AG04450 (cell line): ENCODE data around the gene TXNRD2. TPM values are rescaled to one million over a fixed set of nuclear protein-coding genes. Genes with fewer than 3 reads are reported as not detected.

ENCODE experiments used
- CTCF ChIA-PET: fragments of 300-600, 350-600 bp; formaldehyde crosslinking; extraction: SDS; loops from one replicate; lab custom pipeline; 2022; ENCODE audit warnings: antibody characterized with exemption, inconsistent platforms; lab: Charles Lee
- POLR2A ChIA-PET: fragments of 350-600 bp; formaldehyde crosslinking; extraction: SDS; loops from one replicate; lab custom pipeline; 2021; ENCODE audit warnings: antibody characterized with exemption, inconsistent platforms; lab: Yijun Ruan, JAX
- DNase-seq: peaks from one replicate; pipeline ENCODE4 v3.0.0-alpha.2; 2011; ENCODE audit warnings: low read depth, low spot score
- H3K27ac ChIP-seq: one replicate; pipeline ENCODE4 v1.5.1; 2012; ENCODE audit warnings: low read depth, low read length, control low read depth
- H3K27me3 ChIP-seq: one replicate; pipeline ENCODE4 v1.6.0; 2012; ENCODE audit warnings: low read length; ENCODE audit not compliant: control insufficient read depth, insufficient read depth
- H3K4me3 ChIP-seq: 2 replicates; pipeline ENCODE4 v1.5.1; 2011; ENCODE audit warnings: mild to moderate bottlenecking, low read depth, low read length, control low read depth
- H3K9me3 ChIP-seq: 2 replicates; pipeline ENCODE4 v1.5.1; 2012; ENCODE audit warnings: low read length; ENCODE audit not compliant: control insufficient read depth, insufficient read depth
- CTCF ChIP-seq: IDR thresholded peaks from 2 replicates; pipeline ENCODE4 v1.5.1; 2011; ENCODE audit warnings: low read depth, low read length, control low read depth, inconsistent platforms
- polyA plus RNA-seq: library from polyadenylated mRNA; depleted of rRNA; stranded (reverse); fragments of >200 nt; gene quantifications from 2 replicates; pipeline ENCODE4 v1.2.3, GENCODE V29; 2011

Gene TXNRD2
- polyA plus RNA-seq, 1 experiment = 13.3 TPM

- H3K27me3 ChIP-seq = no peaks in the 10 kb centered on the region
- no peaks in the 10 kb centered on the region for H3K9me3 ChIP-seq
- CTCF ChIA-PET = interaction anchor here (1.4 kb wide), 1 partner anchor 193 kb away, joined by 3 read pairs; no protein-coding TSS in a partner anchor
- no peak for DNase-seq
- POLR2A ChIA-PET = no interaction called here
- no peak overlapping the region for H3K27ac ChIP-seq
- no peak overlapping the region for H3K4me3 ChIP-seq
- TF ChIP-seq CTCF = no peak
Measured at GRCh38 chr22:19923914-19924513, 17.6 kb downstream of the TXNRD2 start.

GRCh38 chr22:19921544-19922081, 20.0 kb downstream of the TXNRD2 start:
- Histone ChIP-seq H3K27ac (no peak overlapping the region), H3K9me3 (no peaks in the 10 kb centered on the region; the same call in 1 of the 2 replicates), H3K4me3 (no peak overlapping the region), H3K27me3 (no peaks in the 10 kb centered on the region)
- ChIA-PET POLR2A (no interaction called here), CTCF (no interaction called here)
- no peak for TF ChIP-seq CTCF
- DNase-seq = no peak

- CTCF ChIA-PET = interaction anchor here (1.4 kb wide), 1 partner anchor 9 kb away, joined by 6 read pairs; no protein-coding TSS in a partner anchor
Measured at GRCh38 chr22:19919701-19920363, 21.8 kb downstream of the TXNRD2 start.

GRCh38 chr22:19918332-19919106, 23.1 kb downstream of the TXNRD2 start:
- POLR2A ChIA-PET = no interaction called here
- no peak for TF ChIP-seq CTCF
- CTCF ChIA-PET = no interaction called here

More at GRCh38 chr22:19919701-19920363, 21.8 kb downstream of the TXNRD2 start:
- no peak for TF ChIP-seq CTCF
- DNase-seq = no peak
- POLR2A ChIA-PET = no interaction called here
- no peaks in the 10 kb centered on the region for H3K27me3 ChIP-seq
- no peaks in the 10 kb centered on the region; the same call in 1 of the 2 replicates for H3K9me3 ChIP-seq
- H3K4me3 ChIP-seq = no peak overlapping the region
- no peak overlapping the region for H3K27ac ChIP-seq

More at GRCh38 chr22:19918332-19919106, 23.1 kb downstream of the TXNRD2 start:
- Histone ChIP-seq H3K9me3 (no peaks in the 10 kb centered on the region; the same call in 1 of the 2 replicates), H3K4me3 (no peak overlapping the region), H3K27me3 (no peaks in the 10 kb centered on the region), H3K27ac (no peak overlapping the region)
- DNase-seq = no peak
